ENCODE results near the gene COPS3.

COPS3 gene

DNA sequence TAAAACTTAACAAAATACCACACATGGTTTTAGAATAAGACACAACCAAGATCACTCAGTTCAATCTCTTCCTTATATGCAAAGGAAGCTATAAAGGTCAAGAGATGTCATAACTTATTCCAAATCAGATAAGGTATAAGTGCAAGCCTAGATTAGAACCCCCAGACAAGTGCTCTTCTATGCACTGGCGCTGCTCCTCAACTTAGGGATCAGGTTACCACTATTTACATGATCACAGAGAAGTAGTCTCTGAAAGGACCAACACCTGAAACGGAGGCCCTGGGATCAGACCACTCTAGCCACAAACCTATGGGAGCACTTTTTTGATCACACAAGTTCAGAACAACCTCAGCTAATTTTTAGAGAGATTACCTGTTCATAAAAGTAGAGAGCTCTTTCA, 16.6 kb downstream of the COPS3 start:
- no peak for ATAC-seq
- TF ChIP-seq TOX (CRISPR knock-in tag; IDR thresholded peaks at IDR 0.05; ENCODE audit: borderline replicate concordance) (no peak), BACH2 (CRISPR knock-in tag; IDR thresholded peaks at IDR 0.05; ENCODE audit: borderline replicate concordance) (no peak), CSDC2 (CRISPR knock-in tag; IDR thresholded peaks at IDR 0.05) (no peak), PPARA (CRISPR knock-in tag; IDR thresholded peaks at IDR 0.05; ENCODE audit: borderline replicate concordance) (no peak), TCF4 (CRISPR knock-in tag; IDR thresholded peaks at IDR 0.05; ENCODE audit: borderline replicate concordance) (no peak), RARB (CRISPR knock-in tag; IDR thresholded peaks at IDR 0.05) (no peak), ZNF70 (CRISPR knock-in tag; IDR thresholded peaks at IDR 0.05) (no peak), CREB5 (CRISPR knock-in tag; IDR thresholded peaks at IDR 0.05; ENCODE audit: low read depth) (no peak), ARNTL (CRISPR knock-in tag; IDR thresholded peaks at IDR 0.05; ENCODE audit: borderline replicate concordance, low read depth) (no peak), ZFP30 (CRISPR knock-in tag; IDR thresholded peaks at IDR 0.05) (no peak), ZNF565 (CRISPR knock-in tag; conservative IDR thresholded peaks at IDR 0.05; ENCODE audit: low read depth) (no peak), POU6F1 (CRISPR knock-in tag; IDR thresholded peaks at IDR 0.05; ENCODE audit: borderline replicate concordance, low read depth) (no peak), ESRRG (CRISPR knock-in tag; IDR thresholded peaks at IDR 0.05) (no peak), GLIS3 (CRISPR knock-in tag; IDR thresholded peaks at IDR 0.05) (no peak)

- ATAC-seq = no peak
- TF ChIP-seq ISL1 (CRISPR knock-in tag; IDR thresholded peaks at IDR 0.05) (no peak), POU6F1 (CRISPR knock-in tag; IDR thresholded peaks at IDR 0.05; ENCODE audit: borderline replicate concordance, low read depth) (no peak), CREB5 (CRISPR knock-in tag; IDR thresholded peaks at IDR 0.05; ENCODE audit: low read depth) (no peak), PPARA (CRISPR knock-in tag; IDR thresholded peaks at IDR 0.05; ENCODE audit: borderline replicate concordance) (no peak), RARB (CRISPR knock-in tag; IDR thresholded peaks at IDR 0.05) (no peak), ZFP3 (CRISPR knock-in tag; IDR thresholded peaks at IDR 0.05) (no peak), ZFP30 (CRISPR knock-in tag; IDR thresholded peaks at IDR 0.05) (no peak)
These were observed 22.0 kb downstream of the COPS3 start for GRCh38 chr17:17258998-17259397.

DNA sequence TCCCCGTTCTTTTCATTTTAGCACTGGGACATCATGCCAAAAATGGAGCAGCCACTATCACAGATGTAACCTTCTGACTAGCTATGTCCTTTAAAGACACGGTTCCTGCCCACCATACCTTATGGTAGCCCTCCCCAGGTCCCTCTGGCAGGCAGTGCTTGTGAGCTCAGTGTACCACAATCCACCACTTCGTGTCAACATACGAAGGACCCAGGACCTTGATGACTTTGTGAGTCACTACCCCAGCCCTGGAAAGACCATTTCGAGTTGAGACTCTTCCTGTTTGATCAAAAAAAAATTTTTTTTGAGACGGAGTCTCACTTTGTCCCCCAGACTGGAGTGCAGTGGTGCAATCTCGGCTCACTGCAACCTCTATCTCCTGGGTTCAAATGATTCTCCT, 23.0 kb downstream of the COPS3 start:
- no peak for TF ChIP-seq ZNF565 (CRISPR knock-in tag; conservative IDR thresholded peaks at IDR 0.05; ENCODE audit: low read depth)
- TF ChIP-seq TCF4 (CRISPR knock-in tag; IDR thresholded peaks at IDR 0.05; ENCODE audit: borderline replicate concordance) = no peak
- TF ChIP-seq ZFP3 (CRISPR knock-in tag; IDR thresholded peaks at IDR 0.05) = no peak
- TF ChIP-seq CREB5 (CRISPR knock-in tag; IDR thresholded peaks at IDR 0.05; ENCODE audit: low read depth) = no peak
- no peak for TF ChIP-seq PPARA (CRISPR knock-in tag; IDR thresholded peaks at IDR 0.05; ENCODE audit: borderline replicate concordance)
- TF ChIP-seq ISL1 (CRISPR knock-in tag; IDR thresholded peaks at IDR 0.05) = no peak
- TF ChIP-seq, protein P1, sequence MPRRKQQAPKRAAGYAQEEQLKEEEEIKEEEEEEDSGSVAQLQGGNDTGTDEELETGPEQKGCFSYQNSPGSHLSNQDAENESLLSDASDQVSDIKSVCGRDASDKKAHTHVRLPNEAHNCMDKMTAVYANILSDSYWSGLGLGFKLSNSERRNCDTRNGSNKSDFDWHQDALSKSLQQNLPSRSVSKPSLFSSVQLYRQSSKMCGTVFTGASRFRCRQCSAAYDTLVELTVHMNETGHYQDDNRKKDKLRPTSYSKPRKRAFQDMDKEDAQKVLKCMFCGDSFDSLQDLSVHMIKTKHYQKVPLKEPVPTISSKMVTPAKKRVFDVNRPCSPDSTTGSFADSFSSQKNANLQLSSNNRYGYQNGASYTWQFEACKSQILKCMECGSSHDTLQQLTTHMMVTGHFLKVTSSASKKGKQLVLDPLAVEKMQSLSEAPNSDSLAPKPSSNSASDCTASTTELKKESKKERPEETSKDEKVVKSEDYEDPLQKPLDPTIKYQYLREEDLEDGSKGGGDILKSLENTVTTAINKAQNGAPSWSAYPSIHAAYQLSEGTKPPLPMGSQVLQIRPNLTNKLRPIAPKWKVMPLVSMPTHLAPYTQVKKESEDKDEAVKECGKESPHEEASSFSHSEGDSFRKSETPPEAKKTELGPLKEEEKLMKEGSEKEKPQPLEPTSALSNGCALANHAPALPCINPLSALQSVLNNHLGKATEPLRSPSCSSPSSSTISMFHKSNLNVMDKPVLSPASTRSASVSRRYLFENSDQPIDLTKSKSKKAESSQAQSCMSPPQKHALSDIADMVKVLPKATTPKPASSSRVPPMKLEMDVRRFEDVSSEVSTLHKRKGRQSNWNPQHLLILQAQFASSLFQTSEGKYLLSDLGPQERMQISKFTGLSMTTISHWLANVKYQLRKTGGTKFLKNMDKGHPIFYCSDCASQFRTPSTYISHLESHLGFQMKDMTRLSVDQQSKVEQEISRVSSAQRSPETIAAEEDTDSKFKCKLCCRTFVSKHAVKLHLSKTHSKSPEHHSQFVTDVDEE (CRISPR knock-in tag; IDR thresholded peaks at IDR 0.05) = no peak
- TF ChIP-seq ESRRG (CRISPR knock-in tag; IDR thresholded peaks at IDR 0.05) = no peak
- no peak for TF ChIP-seq CSDC2 (CRISPR knock-in tag; IDR thresholded peaks at IDR 0.05)
- no peak for TF ChIP-seq ZC3H10 (CRISPR knock-in tag; IDR thresholded peaks at IDR 0.05)
- no peak for TF ChIP-seq TOX (CRISPR knock-in tag; IDR thresholded peaks at IDR 0.05; ENCODE audit: borderline replicate concordance)
- TF ChIP-seq, protein P2, sequence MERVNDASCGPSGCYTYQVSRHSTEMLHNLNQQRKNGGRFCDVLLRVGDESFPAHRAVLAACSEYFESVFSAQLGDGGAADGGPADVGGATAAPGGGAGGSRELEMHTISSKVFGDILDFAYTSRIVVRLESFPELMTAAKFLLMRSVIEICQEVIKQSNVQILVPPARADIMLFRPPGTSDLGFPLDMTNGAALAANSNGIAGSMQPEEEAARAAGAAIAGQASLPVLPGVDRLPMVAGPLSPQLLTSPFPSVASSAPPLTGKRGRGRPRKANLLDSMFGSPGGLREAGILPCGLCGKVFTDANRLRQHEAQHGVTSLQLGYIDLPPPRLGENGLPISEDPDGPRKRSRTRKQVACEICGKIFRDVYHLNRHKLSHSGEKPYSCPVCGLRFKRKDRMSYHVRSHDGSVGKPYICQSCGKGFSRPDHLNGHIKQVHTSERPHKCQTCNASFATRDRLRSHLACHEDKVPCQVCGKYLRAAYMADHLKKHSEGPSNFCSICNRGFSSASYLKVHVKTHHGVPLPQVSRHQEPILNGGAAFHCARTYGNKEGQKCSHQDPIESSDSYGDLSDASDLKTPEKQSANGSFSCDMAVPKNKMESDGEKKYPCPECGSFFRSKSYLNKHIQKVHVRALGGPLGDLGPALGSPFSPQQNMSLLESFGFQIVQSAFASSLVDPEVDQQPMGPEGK (CRISPR knock-in tag; IDR thresholded peaks at IDR 0.05; ENCODE audit: borderline replicate concordance) = no peak
- TF ChIP-seq GLIS3 (CRISPR knock-in tag; IDR thresholded peaks at IDR 0.05) = no peak
- no peak for TF ChIP-seq RARB (CRISPR knock-in tag; IDR thresholded peaks at IDR 0.05)
- TF ChIP-seq ARNTL (CRISPR knock-in tag; IDR thresholded peaks at IDR 0.05; ENCODE audit: borderline replicate concordance, low read depth) = no peak
- no peak for ATAC-seq
